ENCODE results near the gene SYCP2L.

GRCh38 chr6:10877012-10877411 is 9.8 kb upstream of the SYCP2L start:
- TF ChIP-seq ESRRA (IDR thresholded peaks at IDR 0.05; ENCODE audit: borderline replicate concordance, low read depth) (no peak), RBM39 (optimal IDR thresholded peaks at IDR 0.05; ENCODE audit: low read depth, low read length) (no peak)
